Measurements from ENCODE around the gene GRK6.

The GRK6 gene

DNA sequence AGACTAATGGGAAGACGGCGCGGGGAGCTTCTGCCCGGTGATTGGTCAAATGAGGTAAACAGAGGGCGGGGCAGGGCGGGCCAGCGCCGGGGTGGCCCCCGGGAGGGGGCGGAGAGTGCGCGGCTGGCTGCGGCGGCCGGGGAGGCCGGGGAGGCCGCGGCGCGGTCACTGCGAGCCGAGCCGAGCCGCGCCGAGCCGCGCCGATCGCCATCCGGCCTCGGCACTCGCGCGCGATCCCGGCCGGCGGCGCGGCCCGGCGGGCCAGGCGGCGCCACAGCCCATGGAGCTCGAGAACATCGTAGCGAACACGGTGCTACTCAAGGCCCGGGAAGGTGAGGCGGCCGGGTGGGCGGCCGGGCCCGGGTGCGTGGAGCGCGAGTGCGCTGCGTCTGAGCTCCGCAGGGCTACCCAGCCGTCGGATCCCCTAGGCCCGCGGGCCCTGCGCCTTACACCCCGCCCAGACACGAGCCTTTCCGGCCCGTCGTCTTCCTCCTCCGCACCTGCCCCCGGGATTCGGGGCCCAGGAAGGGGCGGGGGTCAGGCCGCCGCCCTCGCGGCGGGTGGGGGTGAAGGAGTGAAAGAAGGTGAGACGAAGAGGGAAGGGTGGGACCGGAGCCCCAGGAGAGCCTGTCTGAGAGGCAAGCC lies at the start of gene GRK6:
TSS of gene GRK6 (plus strand) at position 111 of the 645 bp plus-strand sequence. CDS start at position 281, 170 bp downstream.
- peak; percentile 31 for DNase-seq

DNA sequence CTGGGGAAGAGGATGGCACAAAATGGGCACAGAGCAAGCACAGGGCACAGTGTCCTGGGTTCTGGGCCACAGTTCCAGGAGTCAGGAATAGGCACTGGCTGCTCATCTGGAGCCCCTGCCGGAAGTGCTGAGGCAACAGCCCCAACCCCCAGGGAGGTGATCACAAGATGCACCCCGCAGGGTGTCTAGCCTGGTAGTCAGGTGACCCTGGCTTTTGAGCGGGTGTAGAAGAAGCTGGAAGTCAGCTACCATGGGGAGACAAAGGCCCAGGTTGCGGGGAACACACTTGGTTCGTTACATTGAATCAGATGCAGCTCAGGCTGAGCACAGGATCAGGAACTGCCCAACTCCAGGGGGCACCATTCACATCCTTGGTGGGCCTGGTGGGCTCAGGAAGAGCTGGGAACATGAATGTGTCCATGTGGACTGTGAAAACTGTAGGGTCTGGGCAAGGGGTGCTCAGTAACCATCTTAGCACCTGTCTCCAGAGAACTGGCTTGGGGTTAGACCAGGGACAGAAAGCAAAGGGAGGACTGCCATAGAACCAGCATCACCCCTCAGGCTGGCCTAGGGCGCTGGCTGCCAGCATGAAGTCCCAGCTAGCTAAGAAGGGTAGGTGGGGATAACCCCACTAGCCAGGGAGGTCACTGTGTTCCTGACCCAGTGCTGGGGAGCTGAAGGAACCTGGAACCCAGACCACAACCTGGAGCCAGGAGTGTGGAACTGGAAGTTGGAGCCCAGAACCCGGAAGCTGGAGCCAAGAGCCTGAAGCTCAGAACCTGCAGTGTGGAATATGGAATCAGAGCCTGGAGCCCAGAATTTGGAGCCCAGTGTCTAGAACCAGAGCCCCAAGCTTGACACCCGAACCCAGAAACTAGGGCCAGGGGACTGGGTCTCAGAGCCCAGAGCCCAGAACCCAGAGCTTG lies 48.4 kb upstream of the GRK6 start:
- DNase-seq: no peak

DNA sequence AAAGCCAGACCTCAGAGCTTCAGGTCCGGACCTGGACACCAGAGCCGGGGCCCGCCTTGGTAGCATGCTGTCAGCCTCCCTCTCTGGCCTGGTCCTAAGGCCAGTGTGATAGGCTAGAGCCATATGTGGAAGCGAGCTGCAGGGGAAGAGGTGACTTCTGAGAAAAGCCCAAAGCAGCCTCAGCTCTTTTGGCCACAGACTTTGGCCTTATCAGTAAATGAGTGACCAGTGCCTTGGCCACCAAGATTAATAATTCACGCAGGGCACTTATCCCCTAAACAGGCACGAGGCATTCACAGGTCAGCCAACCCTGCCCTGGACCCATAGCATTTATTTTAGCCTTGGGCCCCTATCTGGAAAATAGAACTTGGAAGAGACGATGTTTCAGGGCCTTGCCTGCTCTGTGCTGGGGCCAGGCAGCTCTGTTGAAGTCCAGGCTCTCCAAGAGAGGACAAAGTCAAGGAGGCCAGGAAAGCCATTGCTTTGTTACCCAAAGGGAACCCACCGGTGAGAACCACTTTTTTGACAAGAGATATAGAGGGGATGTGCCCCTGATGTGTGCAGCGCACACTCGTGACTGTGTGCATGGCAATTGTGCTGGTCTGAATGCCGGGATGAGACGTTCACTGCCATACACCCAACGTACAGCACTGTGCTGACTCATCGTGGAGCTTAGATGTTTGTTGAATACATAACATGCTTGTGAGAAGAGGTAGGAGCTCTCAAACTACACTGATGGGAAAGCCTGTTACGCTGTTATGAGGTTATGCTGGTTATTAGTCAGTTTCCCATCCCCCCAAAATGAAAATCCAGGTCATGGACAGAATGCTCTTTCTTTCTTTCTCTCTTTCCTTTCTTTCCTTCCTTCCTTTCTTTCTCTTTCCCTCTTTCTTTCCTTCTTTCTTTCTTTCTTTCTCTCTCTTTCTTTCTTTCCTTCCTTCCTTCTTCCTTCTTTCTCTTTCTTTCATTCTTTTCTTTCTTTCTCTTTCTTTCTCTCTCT lies 47.3 kb upstream of the GRK6 start:
- no peak for DNase-seq

DNA sequence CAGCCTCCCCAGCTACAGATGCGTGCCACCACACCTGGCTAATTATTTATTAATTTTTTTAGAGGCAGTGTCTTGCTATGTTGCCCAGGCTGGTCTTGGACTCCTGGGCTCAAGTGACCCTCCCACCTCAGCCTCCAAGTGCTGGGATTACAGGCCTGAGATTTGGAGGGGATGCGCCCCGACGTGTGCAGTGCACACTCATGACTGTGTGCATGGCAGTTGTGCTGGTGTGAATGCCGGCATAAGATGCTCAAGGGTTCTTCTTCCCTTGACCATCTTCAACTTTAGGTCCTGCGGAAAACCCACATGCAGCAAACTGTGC lies 45.7 kb upstream of the GRK6 start:
- no peak for DNase-seq

DNA sequence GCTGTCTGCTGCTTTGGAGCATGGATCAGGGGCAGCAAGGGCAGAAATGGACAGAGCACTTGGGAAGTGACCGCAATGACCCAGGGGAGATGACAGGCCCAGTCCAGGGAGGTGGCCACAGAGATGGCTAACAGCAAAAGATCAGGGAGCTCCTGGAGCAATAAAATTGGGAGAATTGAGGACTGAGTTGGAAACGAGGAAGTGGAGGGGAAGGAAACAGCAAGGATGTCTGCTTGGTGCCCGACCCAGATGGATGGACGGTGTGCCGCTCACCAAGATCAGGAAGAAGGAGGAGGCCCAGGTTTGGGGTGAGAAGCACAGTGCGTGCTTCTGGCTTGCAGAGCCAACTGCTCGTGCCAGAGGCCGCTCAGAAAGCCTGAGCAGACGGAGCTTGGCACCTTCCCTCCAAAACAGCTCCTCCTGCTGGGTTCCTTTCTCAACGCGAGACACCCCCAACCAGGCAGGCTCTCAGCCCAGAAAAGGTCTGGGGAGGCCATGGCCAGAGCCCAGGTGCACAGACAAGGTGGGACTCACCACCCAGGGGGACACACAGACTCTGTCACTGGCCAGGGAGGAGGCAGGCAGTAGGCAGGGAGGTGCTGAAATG lies 44.0 kb upstream of the GRK6 start:
- DNase-seq: no peak

DNA sequence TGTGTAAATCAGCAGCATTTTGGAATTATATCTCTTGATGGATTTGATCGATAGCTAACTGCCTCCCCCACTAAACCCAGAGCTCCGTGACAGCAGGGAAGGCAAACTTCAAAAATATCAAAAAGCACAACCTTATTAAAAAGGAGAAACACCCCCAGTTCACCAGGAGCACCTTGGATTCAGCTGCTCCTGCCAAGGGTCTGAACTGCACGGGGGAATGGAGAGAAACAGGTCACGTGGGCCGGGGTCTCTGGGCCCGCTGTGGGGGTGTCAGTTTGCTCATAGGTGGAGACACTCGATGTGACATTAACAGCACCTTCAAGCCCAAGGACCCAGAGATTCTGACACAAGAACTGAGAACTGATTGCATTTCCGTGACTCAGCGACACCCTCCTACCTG lies 43.3 kb upstream of the GRK6 start:
- DNase-seq: no peak

DNA sequence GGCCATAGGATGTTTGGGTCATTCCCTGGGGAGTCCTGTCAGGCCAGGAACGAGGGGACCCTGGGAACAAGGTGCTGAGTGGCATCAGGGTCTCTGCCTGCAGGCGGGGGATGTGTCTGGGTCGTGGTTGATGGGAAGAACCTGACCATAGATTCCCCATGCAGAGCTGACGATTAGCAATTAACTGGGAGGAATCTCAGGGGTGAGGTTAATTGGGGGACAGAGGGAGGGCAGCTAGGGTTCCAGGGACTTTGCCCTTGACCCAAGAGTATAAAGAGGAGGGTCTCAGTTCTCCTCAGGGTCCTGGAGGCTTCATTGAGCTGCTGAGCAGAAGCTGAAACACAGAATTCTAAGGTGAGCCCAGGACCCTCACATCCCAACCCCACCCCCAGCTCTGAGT lies 42.3 kb upstream of the GRK6 start, which contains the start of gene SLC34A1:
TSS of gene SLC34A1 (plus strand) at position 301 of the 400 bp plus-strand sequence. CDS start 1,308 bp downstream, outside the sequence.
- DNase-seq: no peak

DNA sequence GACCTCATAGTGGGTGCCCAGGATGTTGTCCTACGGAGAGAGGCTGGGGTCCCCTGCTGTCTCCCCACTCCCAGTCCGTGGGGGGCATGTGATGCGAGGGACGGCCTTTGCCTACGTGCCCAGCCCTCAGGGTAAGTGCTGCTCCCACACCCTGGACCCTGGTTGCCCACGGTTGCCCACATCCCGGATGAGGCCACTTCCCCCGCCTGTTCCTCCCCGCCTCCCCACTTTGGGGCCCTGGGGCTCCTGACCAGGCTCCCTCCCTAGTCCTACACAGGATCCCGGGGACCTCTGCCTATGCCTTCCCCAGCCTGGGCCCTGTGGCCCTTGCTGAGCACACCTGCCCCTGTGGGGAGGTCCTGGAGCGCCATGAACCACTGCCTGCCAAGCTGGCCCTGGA lies 40.8 kb upstream of the GRK6 start:
- no peak for DNase-seq

DNA sequence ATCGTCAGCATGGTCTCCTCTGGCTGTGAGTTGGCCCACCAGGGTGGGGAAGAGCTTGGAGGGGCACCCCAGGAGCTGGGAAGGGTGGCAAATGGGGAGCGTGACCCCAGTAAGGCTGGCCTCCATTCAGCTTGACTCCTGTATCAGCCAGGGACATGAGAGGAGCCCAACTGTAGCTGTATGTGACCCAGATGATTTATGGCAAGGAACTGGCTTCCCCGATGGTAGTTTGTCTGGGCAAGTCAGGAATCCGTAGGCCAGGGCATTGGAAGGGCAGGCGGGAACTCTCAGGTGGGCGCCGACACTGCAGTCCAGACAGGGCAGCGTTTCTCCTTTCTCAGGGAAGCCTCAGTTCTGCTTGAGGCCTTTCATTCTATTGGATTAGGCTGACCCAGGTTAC lies 39.9 kb upstream of the GRK6 start:
- no peak for DNase-seq

DNA sequence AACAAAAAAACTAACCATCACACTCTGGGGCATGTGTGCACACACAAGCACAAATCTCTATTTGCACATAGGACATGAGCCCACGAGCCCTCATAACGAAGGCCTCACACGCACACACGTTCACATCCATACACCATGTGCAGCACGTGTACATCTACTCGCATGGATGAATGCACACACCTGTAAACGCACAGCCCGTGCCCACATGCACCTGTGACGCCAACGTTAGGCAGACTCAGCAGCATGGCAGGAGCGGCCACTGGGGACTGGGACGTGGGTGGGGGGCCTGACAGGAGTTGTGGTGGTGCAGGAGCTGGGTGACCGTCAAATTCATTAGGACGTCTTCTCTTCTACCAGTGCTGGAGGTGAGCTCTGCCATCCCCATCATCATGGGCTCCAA lies 39.1 kb upstream of the GRK6 start:
- DNase-seq: no peak

DNA sequence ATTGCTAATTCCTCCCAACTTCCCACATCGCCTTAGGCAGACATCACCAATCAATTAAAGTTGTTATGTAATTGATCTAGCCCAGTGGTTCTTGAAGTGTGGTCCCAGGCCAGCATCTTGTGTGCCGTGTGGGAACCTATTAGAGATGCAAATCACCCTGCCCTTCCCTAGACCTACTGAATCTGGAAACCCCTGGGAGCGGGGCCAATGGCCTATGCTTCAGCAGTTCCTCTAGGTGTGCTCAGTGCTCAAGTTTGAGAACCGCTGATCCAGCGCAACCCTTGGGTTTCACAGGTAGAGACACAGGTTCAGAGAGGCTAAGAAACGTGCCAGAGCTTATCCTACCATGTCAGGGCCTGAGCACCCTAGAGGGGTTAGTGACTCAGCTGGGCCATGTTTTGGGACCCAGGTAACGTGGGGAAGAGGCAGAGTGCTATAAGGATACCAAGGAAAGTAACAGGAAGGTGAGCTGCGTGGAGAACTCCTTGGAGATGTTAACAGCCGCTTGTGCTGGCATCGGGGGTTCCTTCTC lies 37.9 kb upstream of the GRK6 start:
- DNase-seq: no peak

DNA sequence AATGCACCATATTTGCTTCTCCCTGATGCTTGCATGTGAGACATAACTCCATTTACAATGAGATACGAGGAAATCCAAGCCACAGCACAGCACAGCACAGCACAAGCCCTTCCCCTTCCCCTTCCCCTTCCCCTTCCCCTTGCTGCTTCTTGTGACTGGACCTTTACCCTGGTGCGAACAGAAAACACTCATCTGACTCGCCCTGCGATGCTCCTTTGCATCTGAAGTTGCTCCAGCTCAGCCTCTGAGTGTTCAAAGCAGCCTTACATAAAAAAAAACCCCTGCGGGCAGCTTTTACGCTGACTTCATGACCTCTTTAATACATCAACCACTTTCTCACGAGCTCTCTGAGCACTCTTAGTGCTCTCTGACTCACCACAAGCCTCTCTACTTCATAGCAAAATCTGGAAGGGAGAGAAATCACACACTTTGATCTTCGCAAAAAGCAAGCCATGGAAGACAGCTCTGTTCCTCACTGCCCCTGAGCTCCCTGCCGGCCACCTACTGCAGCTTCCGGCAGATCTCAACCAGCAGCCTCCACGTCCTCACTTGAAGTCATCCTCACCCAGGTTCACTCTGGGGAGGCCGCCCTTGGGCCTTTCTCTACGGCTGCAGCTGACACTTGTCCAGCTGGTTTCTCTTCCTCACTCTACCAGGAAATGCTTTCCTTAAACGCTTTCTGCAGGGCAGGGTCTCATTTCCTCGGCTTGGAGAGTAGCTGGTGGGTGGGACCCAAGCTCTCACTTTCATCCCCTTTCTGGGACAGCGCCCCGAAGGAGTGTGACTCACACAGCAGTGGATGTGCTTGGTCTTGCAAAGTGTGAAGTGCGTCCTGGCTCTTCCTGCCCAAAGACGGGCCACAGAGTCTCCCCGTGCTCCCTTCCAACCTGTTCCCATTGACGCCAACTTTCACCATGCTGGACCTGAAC lies 37.0 kb upstream of the GRK6 start:
- DNase-seq: no peak

DNA sequence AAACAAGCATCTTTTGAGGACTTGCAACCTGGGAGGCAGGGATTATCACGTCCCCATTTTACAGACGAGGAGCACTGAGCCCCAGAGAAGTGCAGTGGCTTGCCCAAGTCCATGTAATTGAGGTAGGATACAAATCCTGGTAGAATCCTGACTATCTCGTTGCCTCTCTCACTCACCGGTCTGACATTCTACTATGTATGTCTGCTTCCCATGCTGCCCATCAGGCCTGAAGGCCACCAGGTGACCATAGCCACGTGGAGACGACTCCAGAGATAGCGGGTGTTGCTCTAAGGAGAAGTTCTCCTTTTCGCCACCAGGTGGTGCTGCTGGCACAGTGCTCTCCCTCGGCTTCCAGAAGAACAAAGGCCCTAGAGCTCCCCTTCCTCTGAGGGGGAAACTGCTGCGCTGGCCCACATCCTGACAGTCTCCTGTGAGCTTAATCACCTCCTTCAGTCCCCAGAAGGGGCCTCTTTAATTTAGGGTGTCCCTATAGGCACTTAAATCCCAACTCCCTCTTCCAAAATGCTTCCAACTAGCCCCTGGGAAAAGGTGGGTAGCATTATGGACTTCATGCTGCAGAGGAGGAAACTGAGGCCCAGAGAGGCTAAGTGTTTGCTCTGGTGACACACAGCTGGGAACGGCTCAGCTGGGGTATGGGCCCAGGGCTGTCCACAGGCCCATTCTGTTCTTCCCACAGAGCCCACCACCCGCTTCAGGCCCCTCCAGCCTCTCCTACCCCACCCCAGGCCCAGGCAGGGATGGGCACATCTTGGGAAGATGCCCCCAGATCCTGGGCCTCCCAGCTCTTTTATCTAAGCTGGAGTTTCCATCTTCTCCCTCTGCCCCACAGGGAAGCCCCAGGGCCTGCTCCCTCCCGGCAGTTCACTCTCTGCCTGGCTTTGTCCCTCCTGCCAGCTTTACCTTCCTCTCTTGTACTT lies 35.8 kb upstream of the GRK6 start:
- DNase-seq: peak; percentile 66

DNA sequence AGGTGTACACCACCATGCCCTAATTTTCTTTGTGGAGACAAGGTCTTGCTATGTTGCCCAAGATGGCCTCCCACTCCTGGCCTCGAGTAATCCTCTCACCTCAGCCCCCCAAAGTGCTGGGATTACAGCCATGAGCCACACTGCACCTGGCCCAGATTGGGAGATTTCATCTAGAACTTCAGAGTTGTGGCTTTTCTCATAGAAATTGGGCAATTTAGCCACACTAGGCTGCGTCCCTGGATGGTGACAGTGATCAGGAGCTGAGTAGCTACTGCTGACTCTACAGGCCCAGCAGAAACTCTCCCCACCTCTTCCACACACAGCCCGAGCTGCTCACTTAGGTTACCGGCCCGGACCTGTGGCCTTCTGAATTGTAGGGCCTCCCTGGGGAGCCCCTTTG lies 33.7 kb upstream of the GRK6 start:
- DNase-seq: no peak

DNA sequence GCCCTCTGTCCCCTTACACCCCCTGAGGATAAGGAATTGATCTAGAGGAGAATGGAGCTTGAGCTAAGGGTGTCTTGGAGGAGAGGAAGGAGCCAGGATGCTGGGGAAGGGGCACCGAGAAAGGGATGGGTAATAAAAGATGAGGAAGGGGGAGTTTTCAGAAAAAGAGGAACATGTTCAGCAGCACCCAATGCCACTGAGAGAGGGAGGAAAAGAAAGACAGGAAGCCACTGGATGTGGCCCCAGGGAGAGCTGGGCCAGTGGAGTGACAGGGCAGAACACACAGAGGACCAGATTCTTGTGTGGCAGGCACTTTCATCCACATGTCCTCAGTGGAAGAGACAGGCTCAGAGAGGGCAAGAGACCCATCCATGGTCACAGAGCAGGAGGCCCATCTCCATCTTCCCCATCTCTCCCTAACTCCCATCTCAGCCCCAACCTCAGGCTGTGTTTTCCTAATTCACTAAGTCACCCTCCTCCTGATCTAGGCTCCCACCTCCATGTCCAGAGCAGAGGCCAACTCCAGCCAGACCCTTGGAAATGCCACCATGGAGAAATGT lies 33.2 kb upstream of the GRK6 start:
- DNase-seq: no peak

DNA sequence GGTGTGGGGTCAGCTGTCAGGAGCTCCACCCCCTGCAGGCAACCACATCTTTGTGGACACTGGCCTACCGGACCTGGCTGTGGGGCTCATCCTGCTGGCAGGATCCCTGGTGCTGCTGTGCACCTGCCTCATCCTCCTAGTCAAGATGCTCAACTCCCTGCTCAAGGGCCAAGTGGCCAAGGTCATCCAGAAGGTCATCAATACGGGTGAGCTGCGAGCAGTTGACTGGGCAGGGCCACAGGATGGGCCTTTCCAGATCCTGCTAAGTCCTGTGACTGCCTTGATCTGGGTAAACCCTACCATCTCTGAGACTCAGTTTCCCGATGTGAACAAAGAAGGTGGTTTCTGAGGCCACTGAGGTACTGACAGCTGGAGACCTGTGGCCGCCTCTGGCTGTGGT lies 32.5 kb upstream of the GRK6 start:
- DNase-seq: no peak

DNA sequence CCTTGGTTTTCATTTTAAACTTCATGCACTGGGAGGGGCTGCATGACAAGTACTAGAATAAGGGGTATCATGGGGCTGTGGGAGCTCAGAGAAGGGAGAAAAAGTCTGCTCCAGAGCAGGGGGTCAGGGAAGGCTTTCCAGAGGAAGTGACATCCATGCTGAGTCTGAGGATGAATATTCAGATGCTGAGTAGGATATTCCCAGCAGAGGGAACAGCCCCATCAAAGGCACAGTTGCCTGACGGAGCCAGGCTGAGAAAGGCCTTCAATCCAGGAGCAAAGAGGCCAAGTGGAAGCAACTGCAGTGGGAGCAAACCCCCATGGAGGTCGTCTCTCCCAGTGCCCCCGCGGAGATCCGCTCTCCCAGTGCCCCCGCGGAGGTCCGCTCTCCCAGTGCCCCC lies 30.4 kb upstream of the GRK6 start:
- DNase-seq: no peak

DNA sequence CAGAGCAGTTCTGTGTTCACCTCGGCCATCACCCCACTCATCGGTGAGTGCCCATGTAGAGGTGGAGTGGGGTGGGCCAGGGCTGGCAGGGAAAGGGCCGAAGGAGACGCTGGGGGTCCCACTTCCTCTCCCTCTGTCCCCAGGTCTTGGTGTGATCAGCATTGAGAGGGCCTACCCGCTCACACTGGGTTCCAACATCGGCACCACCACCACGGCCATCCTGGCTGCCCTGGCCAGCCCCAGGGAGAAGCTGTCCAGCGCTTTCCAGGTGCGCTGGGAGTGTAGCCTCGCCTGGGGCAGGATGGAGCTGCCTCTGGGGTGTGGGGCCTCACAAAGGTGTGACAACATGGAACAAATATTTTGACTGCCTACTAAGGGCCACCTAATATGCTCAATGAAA lies 29.7 kb upstream of the GRK6 start:
- no peak for DNase-seq

DNA sequence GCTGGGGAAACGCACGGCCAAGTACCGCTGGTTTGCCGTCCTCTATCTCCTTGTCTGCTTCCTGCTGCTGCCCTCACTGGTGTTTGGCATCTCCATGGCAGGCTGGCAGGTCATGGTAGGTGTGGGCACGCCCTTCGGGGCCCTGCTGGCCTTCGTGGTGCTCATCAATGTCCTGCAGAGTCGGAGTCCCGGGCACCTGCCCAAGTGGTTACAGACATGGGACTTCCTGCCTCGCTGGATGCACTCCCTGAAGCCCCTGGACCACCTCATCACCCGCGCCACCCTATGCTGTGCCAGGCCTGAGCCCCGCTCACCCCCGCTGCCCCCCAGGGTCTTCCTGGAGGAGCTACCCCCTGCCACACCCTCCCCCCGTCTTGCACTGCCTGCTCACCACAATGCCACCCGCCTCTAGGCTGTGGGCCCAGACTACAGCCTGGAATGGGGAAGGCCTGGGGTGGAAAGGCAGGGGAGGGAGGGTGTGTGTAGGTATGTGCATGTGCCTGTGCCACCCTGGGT lies 28.5 kb upstream of the GRK6 start:
- no peak for DNase-seq

Measured in NCI-H748 treated with DMSO at 0.1 percent for 48 hours (cell line).